Fibroblast of gingiva (primary cell): ENCODE results near the gene ZNF804B.
"Not testable (repeated sequence)": the region's sequence is repeated elsewhere in the genome, so short reads cannot be mapped to it uniquely, and the experiment has no call there.

Source experiments
- DNase-seq: peaks from one replicate; pipeline ENCODE4 v3.0.0-alpha.2; 2011; ENCODE audit warnings: low read depth

The ZNF804B gene

DNA sequence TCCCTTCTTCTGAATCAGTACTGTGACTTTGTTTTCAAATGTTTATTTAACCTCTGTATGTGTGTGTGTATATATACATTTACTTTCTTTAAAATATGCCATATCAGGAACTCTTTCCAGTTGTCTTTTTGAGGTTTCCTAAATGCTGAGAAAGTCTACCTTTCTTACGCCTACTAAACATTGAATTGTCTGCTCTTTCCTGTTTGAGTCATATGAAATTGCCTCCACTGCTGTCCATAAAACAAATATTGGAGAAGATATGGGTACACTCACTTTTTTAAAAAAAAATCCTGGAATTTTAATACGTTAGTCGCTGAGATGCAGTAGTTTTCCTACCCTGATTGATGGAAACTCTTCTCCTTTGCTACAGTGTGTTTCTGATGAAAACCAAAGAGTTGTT is 334.8 kb downstream of the ZNF804B start:
- no peak for DNase-seq

DNA sequence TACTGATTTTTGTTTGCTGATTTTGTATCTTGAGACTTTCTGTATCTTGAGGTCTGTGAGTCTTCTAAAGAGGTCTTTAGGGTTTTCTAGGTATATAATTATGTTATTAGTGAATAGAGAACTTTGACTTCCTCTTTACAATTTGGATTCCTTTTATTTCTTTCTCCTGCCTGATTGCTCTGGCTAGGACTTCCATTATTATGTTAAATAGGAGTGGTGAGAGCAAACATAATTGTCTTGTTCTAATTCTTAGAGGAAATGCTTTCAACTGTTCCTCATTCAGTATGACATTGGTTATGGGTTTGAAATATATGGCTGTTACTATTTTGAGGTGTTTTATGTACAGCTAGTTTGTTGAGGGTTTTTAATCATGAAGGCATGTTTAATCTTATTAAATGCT is 344.1 kb downstream of the ZNF804B start:
- DNase-seq, result no peak

DNA sequence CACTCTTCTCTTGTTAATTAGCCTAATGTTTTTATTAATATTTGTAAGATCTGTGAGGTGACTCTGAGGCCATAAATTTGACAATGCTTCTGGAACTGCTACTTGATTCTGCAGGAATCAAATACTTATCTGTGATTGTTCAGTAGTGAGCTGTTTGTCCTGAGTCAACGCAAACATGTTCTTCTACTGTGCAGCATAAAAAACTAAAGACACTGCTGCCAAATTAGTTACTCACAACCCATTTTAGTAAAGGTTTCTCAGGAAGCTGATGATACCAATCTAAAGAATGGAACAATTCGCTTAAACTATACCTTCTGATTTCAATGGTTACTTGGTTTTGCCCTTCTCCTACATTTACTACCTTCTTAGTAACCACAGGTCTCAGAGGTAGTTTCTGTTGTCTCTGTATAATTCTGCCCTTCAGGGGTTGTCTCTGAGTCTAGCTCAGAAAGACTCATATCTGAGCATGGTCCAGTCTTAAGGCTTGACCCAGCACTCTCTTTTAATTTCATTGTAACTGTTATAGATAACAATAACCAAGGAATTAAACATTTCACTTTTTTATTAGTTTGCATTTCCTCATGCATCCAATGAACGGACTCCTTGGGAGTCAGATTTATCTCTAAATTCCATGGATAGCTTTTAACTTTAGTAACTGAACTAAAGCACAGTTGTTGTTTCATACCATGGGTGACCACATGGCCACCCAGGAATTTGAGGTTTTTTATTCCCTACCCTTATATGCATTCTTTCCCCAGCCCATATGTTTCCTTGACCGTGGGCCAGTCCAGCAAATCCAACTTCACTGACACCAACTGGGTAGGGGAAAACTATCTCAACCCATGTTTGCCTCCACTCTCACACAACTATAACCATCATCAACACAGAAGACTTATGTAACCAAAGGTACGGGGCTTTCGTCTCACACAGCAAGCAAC is 345.5 kb downstream of the ZNF804B start:
- DNase-seq, result no peak

DNA sequence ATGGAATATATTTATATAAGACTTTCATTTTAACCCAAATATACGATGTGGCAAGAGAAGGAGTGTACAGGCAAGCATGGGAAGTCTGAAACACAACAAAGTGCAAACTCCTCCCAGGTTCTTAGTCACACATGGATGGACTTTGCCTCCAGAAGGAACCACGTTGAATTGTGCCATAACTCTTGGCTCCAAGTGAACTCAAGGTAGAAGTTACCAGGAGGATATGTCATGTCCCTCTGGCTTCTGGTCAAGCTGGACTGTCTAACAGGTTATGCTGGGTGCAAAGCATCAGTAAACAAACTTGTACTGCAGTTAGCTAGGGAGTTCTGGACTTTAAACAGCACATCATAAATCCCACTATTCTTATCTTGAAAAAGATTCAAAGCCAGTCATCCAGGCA is 364.4 kb downstream of the ZNF804B start:
- DNase-seq, result no peak

DNA sequence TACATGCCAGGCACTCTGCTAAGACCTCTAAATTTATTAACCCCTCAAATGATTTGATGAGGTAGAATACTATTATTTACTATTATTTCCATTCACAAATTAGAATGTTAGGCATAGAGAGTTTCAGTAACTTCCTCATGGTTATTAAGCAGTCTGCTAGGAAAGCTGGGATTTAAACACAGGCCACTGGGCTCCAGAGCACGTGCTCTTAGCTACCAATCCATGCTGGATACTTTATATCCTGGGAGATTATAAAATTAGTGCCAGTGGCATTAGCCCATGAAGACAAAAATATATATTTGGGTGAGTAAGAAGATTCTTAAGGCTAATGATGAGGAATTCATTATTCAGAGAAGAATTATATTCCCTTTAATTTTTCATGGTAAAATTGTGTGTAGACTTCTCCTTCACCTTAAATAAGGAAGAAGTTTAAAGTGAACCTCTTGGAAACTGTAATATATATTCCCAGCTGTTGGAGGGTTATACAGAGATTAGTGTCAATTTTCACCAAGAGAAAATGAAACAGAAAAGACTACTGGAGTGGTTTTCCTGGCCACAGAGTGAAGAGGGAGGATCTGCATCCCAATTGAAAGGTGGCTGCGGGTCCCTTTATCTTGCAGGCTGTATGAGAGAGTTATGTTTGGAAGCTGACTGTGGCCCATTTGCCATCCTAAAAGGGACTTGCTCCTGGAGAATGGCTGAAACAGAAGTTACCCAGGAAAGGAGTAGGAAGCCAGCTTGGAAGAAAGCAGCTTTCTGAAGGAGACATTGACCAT is 370.3 kb downstream of the ZNF804B start:
- DNase-seq, result no peak

DNA sequence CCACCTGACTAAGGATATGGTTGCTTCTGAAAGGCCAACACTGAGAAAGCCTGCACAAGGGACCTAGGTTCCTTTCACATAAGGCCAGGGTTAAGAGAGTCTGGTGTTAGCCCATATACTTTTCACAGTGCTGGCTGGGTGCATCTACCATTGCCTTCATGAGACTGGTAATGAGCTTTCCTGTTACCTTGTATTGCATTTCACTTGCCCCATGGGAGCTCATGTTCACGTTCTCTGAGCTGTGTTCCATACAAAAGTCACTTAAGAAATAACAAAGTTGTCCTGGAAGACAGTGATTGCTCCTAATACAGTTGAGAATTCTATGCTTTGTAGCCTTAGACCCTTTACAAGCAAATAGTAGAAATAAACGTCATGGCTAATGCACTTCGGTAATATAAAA is 373.9 kb downstream of the ZNF804B start:
- DNase-seq, result no peak

DNA sequence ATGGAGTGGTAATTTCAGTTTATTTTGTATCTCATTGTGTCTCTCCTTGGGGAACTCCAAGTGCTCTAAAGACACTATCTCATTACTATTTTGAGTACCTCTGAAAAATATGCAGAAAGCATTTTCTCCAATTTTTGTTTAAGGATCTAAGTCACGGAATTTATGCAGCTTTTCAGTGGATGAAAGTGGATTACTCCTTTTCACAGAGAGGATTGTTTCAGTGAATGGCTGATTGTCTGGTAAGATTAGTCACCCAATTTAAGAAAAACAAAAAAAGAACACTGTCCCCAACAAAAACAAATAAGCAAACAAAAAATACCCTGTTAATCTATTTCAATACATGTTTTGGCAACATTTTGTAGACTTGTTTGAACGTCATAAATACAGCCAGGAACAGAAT is 374.3 kb downstream of the ZNF804B start:
- no peak for DNase-seq

DNA sequence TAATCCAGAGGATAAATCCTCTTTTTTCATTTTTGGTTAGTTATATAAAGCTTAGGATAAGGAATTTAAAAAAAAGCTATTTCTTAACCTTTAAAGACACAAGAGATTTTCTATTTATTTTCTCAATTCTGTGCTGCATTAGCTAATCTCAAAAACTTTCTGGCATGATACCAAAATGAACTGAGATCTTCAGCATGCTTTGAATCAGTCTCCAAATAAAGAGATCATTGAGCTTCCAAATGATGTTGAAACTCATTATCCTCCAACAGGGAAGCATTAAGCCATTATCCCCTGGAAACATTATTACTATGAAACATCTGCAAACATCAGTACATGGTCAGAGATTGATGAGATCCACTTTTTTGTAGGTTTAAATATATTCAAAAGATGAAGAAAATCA is 386.3 kb downstream of the ZNF804B start:
- DNase-seq, result no peak

DNA sequence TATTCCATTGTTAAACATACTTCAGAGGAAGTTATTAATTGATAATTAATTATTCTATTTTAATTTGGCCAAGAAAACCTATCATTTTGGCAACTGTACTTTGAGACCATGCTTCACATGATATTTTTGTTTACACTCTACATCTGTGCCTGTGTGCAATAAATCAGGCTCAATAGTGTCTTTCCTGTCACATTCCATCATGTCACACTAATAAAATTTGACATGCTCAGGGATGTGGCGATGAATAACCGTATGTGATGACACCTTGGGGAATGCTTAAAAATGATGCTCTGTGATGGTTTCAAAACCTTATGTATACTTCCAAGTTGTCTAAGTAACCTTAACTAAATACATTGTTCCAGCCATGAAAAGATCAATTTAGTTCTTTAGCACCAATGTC is 400.6 kb downstream of the ZNF804B start:
- DNase-seq, result no peak

DNA sequence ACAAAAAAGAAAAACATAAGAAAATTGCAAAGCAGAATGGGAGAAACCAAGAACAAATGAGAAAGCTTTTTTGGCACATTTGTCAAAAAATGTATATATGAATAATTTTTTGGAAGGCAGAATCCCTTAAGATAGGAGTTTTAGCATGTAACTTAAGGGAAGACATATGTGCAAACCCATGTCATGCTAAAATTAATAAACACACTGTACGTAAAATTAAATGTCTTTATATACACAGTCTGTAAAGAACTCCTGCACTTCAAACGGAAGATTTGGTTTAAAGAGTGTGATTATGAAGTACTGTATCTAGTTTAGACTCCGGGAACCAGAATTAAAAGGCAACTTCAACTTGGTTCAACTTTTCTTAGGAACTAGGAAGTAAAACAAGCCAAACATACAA is 405.9 kb downstream of the ZNF804B start:
- DNase-seq, result no peak

DNA sequence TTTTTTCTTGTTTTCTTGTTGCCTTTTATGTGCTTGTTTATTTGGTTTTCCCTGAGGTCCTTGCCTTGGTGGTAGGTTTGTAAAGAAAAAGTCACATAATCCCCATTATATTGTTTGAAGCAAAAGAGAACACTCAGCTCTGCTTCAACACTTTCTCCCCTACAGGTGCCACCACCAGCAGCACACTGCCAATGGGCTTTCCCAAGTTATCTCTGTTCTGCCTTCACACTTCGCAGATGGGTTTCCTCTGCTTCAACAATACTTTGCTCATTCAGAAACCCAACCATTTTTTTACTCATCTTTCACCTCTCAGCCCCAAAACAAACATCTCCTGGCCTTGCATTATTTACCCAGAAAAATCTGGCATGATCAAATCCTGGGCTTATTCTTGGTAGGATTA is 411.1 kb downstream of the ZNF804B start:
- DNase-seq, result no peak

DNA sequence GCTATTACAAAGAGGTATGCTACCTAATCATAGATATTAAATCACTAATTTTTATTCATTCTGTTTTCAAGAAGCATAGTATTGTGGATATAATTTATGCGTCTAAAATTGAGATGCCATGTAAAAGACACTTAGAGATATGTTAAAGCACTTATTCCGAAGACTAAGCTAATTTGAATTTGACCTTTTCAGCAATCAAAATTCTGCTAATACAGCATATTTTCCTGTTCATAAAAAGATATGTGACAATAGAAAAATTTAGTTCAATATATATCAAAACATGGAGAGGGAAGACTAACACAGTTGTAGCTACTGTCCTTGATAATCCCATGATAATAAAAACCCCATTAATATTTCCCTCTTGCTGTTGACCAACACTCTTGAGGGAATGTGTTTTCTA is 422.6 kb downstream of the ZNF804B start:
- no peak for DNase-seq

DNA sequence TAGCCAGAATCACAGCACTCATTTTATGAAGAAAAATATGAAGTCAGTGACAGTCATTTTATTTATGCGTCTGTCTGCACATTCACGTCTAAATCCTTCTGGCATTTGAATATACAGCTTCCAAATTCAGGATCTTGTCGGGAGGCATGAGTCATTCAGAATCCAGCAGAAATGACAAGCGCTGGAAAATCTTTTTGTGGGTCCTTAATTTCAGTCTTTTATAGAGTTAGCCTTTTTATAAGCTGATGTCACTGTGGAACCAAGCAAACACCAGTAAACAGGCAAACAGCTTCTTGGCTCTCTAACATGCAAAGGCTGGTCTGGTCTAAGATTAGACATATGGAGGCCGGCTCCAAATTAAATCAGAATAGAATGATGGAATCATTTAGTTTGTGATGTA is 424.2 kb downstream of the ZNF804B start:
- DNase-seq, result no peak

DNA sequence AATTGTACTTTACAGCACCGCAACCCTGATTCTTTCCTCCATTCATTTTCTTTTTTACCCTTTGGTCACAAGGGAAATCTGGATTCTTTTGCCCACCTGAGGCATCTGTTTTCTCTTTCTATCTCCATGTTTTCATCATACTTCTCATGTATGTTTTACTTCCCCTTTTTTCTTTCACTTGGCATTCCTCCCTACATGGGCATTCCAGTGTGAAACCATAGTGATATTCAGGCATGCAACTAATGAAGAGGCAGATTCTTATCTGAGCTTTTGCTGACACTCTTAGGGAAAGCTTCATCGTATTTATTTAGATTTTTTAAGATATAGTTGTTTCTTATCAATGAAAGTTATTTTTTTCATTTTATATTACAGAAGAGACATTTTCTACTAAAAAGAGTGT is 441.3 kb downstream of the ZNF804B start:
- no peak for DNase-seq

DNA sequence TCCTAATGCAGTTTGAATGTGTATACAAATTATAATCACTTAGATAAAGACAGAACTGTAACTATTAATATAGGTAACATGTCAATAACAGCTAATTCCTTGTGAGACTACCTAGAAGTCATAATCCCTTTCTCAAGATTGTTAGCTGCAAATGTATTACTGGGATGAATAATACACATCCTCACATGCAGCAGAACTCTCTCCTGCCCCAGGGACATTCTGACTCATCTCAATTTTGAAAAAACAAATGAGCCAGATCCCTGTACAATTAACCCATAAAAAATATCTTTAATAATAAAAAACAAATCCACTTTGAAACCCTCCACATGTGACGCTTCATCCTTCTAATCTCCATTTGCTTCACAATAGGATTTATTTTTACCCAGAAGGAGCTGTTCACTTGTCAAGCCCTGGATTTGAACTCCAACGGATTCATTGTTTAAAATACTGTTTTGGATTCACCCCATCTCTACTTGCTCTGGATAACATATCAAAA is 464.4 kb downstream of the ZNF804B start:
- DNase-seq, result no peak

DNA sequence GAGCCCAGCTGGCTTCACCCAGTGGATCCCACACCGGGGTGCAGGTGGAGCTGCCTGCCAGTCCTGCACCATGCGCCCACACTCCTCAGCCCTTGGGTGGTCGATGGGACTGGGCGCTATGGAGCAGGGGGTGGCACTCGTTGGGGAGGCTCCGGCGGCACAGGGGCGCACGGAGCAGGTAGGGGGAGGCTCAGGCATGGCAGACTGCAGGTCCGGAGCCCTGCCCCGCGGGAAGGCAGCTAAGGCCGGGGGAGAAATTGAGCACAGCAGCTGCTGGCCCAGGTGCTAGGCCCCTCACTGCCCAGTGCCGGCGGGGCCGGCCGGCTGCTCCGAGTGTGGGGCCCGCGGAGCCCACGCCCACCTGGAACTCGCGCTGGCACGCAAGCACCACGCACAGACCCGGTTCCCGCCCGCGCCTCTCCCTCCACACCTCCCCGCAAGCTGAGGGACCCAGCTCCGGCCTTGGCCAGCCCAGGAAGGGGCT is 469.2 kb downstream of the ZNF804B start:
- not testable (repeated sequence) for DNase-seq

DNA sequence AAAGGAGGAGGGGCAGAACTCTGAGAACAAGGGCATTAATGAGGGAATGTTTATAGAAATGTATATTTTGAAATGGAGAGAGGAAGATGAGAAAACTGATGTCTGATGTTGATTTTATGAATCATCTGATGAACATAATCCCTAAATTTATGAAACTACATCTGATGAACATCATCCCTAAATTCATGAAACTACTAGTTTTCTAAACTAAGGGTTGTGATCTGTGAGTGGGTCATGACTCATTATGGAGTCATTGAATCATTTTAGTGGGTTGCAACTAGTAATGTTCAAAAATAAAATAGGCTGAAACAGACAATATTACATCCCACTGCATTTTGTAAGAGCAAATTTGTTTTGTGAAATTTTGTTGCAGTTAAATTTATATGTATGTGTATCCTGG is 478.7 kb downstream of the ZNF804B start:
- peak; percentile 68 for DNase-seq

DNA sequence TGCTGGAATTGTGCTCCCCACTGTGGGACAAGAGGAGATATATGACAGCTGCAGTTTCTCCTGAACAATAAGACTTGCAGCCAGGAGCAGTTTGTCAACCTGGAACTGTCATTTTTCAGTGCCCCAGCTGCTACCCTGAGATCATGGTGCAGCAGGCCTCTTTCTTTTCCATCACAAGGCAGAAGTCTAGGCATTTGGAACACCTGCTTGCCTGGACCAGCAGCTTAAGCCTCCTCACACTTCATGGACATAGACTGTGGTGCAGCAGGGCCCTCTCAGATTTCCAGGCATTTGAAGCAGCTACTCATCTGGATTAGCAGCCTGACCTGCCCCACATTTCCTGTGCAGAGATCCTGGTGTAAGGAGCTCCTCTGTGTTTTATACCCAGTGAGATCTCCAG is 486.7 kb downstream of the ZNF804B start:
- no peak for DNase-seq

DNA sequence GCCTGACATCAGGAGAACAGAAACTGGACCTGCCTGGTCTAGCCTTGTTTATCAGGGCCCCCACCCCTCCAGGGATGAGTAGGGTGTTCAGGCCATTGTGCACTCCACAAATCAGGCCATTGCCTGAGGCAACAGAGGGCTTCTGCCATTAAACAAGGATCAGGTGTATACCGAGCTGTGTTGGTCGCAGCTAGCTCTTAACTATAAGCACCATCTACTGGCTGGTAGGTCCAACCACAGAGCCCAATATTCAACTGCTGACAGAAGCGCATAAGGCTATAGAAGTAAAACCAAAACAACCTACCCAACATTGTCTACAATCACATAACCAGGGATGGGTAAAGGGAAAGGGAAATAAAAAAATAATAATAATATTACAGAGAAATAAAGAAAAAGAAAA is 487.7 kb downstream of the ZNF804B start:
- no peak for DNase-seq

DNA sequence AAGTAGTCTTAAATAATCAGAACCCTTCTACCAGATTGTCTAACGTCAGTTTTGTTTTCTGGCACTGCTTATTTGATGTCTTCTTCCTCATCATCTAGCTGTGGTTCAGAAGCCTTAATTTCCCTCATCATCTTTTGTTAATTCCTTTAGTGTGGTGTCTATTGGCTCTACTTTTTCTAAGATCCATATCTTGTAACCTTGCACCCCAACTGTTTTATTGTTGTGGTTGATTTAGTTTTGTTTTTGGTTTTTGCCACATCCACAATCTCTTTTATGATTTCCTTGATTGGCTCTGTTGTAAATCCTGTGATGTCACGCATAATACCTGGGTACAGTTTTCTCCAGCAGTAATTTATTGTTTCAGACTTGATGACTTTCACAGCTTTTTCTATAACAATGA is 499.6 kb downstream of the ZNF804B start:
- DNase-seq, result no peak

DNA sequence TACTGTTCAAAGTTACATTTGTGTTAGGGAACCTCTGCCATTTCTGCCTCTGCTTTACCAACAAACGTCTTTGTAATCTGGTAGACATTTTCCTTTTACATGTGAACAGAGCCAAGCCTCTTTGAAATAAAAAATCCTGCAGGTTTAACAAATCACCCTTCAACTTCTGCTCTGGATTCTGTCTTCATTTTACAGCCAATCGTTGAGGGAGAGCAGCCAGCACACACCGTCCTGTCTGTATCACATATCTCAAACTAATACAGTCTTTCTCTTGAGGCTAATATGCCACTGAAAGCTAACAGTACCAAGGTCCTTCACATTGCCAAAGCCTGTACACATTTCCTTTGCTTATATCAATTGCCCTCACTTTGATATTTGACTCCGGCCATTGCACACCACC is 504.6 kb downstream of the ZNF804B start:
- no peak for DNase-seq

DNA sequence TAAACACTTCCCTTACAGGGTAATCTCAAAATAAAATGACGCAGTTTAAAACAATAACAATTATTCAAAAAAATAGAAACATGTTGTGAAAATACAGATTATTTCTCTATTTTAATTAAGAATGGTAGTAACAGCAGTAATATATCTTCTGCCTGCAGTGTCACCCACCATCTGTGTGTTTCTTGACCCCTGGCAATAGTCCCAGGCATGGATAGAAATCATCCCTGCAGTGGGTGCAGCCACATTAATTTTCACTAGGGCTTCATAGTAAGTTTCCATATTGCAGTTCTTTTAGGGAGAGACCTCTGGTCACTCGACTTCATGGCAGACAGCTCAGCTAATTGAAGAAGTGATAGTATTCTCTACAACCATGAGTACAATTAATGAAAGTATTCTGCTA is 506.1 kb downstream of the ZNF804B start:
- DNase-seq, result no peak

DNA sequence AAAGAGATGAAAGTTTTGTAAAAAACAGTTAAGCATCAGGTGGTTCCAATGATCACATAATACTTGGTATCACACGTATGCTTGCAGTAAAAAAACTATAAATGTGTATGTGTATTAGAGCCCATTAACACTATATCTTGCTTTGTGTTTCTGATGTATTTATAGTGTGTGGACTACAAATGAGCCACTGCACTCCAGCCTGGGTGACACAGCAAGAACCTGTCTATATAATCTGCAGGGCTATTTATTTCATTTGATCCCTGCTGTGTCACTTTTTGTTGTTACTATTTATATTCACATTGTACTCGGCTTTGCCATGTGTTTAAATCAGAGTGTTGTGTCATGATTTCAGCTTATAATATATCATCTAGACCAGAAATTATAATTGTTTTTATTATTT is 523.8 kb downstream of the ZNF804B start:
- DNase-seq, result no peak
